ENCODE measurements around the gene ZNRF2.

ZNRF2 gene

DNA sequence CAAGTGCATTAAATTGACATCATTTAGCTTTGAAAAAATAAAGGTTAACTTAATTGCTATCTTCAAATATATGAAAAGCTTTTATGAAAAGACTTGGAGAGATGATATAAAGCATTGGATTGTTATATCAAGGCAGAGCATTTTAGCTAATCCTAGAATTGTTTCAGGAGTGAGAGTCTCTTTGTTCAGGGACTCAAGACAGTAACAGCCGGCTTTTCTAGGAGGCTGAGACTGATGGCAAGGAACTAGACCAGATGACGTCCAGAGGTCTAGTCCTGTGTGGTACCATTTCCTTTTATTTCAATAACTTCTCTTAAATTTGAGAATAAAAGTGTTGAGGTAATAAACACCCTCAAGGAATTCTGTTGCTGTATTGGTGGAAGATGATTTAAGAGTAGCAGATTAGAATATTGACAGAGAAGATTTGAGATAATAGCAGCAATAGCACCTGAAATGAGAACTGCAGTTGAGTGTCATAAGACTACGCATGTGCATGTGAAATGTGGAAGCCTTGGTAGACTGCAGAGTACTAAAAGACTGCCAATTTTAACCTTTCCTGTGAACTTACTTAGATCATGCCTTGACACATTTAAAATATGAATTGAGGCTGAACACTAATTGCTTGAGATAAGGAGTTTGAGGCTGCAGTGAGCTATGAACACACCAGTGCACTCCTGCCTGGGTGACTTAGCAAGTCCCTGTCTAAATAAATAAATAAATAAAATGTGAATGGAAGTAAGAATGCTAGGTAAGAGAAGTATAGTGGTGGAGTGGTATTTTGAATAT is 79.6 kb downstream of the ZNRF2 start:
- H2AFZ ChIP-seq (ENCODE audit: low read length), result no peak overlapping the region
- TF ChIP-seq CTCF (IDR thresholded peaks at IDR 0.05; ENCODE audit: low read length), result no peak
- no peak for TF ChIP-seq EZH2 (IDR thresholded peaks at IDR 0.05; ENCODE audit: borderline replicate concordance, low read length)
- H3K9me3 ChIP-seq (ENCODE audit: low read length), result peaks cover 2% of the 10 kb centered on the region; the same call in 1 of the 2 replicates
- H3K4me2 ChIP-seq (ENCODE audit: low read length), result peak overlapping the region; percentile 6; the same call in 1 of the 2 replicates
- no peaks in the 10 kb centered on the region for H3K79me2 ChIP-seq (ENCODE audit: insufficient read depth, low read length)
- H3K9ac ChIP-seq (ENCODE audit: low read length), result no peak overlapping the region
- H3K9me2 ChIP-seq (ENCODE audit: low read depth, low read length), result no peaks in the 10 kb centered on the region
- H3F3A ChIP-seq (ENCODE audit: insufficient read depth, low read length), result no peaks in the 10 kb centered on the region
- no peak overlapping the region for H3K4me3 ChIP-seq (ENCODE audit: low read depth, low read length, poor library complexity, severe bottlenecking)
- H3K4me1 ChIP-seq (ENCODE audit: insufficient read depth, low read length, severe bottlenecking), result peaks cover 33% of the 10 kb centered on the region
- no peaks in the 10 kb centered on the region for H3K27me3 ChIP-seq (ENCODE audit: insufficient read depth, low read length)
- no peaks in the 10 kb centered on the region for H4K20me1 ChIP-seq (ENCODE audit: insufficient read depth, low read length)
- peak overlapping the region; percentile 17 for H3K27ac ChIP-seq (ENCODE audit: low read depth, low read length, poor library complexity, severe bottlenecking)
- 0 out of 2 replicates have a peak, but pooled peaks cover 6% of the 10 kb centered on the region for H3K36me3 ChIP-seq (ENCODE audit: insufficient read depth, low read length)

- Histone ChIP-seq H3K36me3 (ENCODE audit: insufficient read depth, low read length) (0 out of 2 replicates have a peak, but pooled peaks cover 6% of the 10 kb centered on the region), H3K79me2 (ENCODE audit: insufficient read depth, low read length) (no peaks in the 10 kb centered on the region), H2AFZ (ENCODE audit: low read length) (no peak overlapping the region), H3K9ac (ENCODE audit: low read length) (no peak overlapping the region), H3K4me2 (ENCODE audit: low read length) (no peak overlapping the region), H3K4me3 (ENCODE audit: low read depth, low read length, poor library complexity, severe bottlenecking) (no peak overlapping the region), H3K27ac (ENCODE audit: low read depth, low read length, poor library complexity, severe bottlenecking) (peak overlapping the region; percentile 17), H3K27me3 (ENCODE audit: insufficient read depth, low read length) (no peaks in the 10 kb centered on the region), H3K9me2 (ENCODE audit: low read depth, low read length) (no peaks in the 10 kb centered on the region), H4K20me1 (ENCODE audit: insufficient read depth, low read length) (no peaks in the 10 kb centered on the region), H3F3A (ENCODE audit: insufficient read depth, low read length) (no peaks in the 10 kb centered on the region), H3K9me3 (ENCODE audit: low read length) (peaks cover 2% of the 10 kb centered on the region; the same call in 1 of the 2 replicates), H3K4me1 (ENCODE audit: insufficient read depth, low read length, severe bottlenecking) (peaks cover 33% of the 10 kb centered on the region)
- TF ChIP-seq EZH2 (IDR thresholded peaks at IDR 0.05; ENCODE audit: borderline replicate concordance, low read length) (no peak), CTCF (IDR thresholded peaks at IDR 0.05; ENCODE audit: low read length) (no peak)
Observed at GRCh38 chr7:30364773-30365172, 80.4 kb downstream of the ZNRF2 start.

GRCh38 chr7:30365621-30366020 is 81.2 kb downstream of the ZNRF2 start:
- H3K4me2 ChIP-seq (ENCODE audit: low read length), result no peak overlapping the region

More at GRCh38 chr7:30365621-30366020, 81.2 kb downstream of the ZNRF2 start:
- Histone ChIP-seq H3K79me2 (ENCODE audit: insufficient read depth, low read length) (no peaks in the 10 kb centered on the region), H3K36me3 (ENCODE audit: insufficient read depth, low read length) (0 out of 2 replicates have a peak, but pooled peaks cover 6% of the 10 kb centered on the region), H3K4me1 (ENCODE audit: insufficient read depth, low read length, severe bottlenecking) (peaks cover 33% of the 10 kb centered on the region), H3K4me3 (ENCODE audit: low read depth, low read length, poor library complexity, severe bottlenecking) (no peak overlapping the region), H3F3A (ENCODE audit: insufficient read depth, low read length) (no peaks in the 10 kb centered on the region), H3K27ac (ENCODE audit: low read depth, low read length, poor library complexity, severe bottlenecking) (no peak overlapping the region), H3K9ac (ENCODE audit: low read length) (no peak overlapping the region), H2AFZ (ENCODE audit: low read length) (no peak overlapping the region), H3K9me3 (ENCODE audit: low read length) (peaks cover 2% of the 10 kb centered on the region; the same call in 1 of the 2 replicates), H3K27me3 (ENCODE audit: insufficient read depth, low read length) (no peaks in the 10 kb centered on the region), H3K9me2 (ENCODE audit: low read depth, low read length) (no peaks in the 10 kb centered on the region), H4K20me1 (ENCODE audit: insufficient read depth, low read length) (no peaks in the 10 kb centered on the region)
- no peak for TF ChIP-seq EZH2 (IDR thresholded peaks at IDR 0.05; ENCODE audit: borderline replicate concordance, low read length)
- TF ChIP-seq CTCF (IDR thresholded peaks at IDR 0.05; ENCODE audit: low read length), result no peak

Measured in OCI-LY1 (cell line).